H1 (cell line): Measurements from ENCODE around the gene CAMTA1. TPM values are rescaled to one million over a fixed set of nuclear protein-coding genes. Genes with fewer than 3 reads are reported as not detected.

Experiments used
- MAX ChIP-seq: IDR thresholded peaks from 2 replicates; pipeline ENCODE4 v1.6.1; 2012; ENCODE audit warnings: inconsistent platforms
- polyA plus RNA-seq, 7 experiments: library from polyadenylated mRNA; depleted of rRNA in 3 of 7; stranded (reverse) in 5 of 7; unstranded in 2 of 7; fragments of >200 nt in 5 of 7; fragments of 200-250 nt in 2 of 7; gene quantifications; 1 replicate in 5 of 7; 2 replicates in 1 of 7; 4 replicates in 1 of 7; pipeline versions ENCODE4 v1.2.1 to v1.2.3, GENCODE V29; 2011 to 2013; ENCODE audit warnings: missing spikeins in 2 of 7, mixed read lengths in 2 of 7
- total RNA-seq: library from RNA; stranded (reverse); fragmentation: NEBNext Ultra II Directional; extraction: Animal tissue kit (Norgen Biotek cat#: 25700); gene quantifications from 2 replicates; pipeline ENCODE4 v1.2.1, GENCODE V29; 2021

CAMTA1 gene
- total and polyA plus RNA-seq, 2 of the 8 experiments (the other 6 are each of a cell fraction or from before 2014, with no cell fraction given): 65.0 to 119 TPM

DNA sequence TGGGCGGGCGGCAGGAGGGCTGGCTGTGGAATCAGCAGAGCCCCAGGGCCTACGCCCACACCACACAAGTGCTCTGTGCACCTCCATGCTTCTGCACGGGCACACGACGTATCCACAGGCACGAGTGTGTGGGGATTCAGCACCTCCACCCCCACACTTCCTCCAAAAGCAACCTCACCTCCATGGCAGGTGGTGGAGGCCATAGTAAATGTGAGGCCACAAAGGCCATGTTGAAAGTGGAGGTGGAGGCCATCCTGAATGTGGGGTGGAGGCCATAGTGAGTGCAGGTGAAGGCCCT lies 860.4 kb downstream of the CAMTA1 start (continued):
- no peak for TF ChIP-seq MAX
